Mucosa of gallbladder (tissue), 1 donor: ENCODE measurements around the gene GRHL1. TPM values are rescaled to one million over a fixed set of nuclear protein-coding genes. Genes with fewer than 3 reads are reported as not detected.

ENCODE experiments used
- DNase-seq: peaks from one replicate; pipeline ENCODE4 v3.0.0-alpha.2; 2020; ENCODE audit warnings: low spot score
- total RNA-seq: library from RNA; stranded (reverse); gene quantifications from one replicate; pipeline ENCODE4 v1.2.1, GENCODE V29; 2021
- donor health status: DM: no; HTN: no; CAD: no.

Gene GRHL1
- total RNA-seq, 1 donor from 2014 or later: 7.2 TPM

DNA sequence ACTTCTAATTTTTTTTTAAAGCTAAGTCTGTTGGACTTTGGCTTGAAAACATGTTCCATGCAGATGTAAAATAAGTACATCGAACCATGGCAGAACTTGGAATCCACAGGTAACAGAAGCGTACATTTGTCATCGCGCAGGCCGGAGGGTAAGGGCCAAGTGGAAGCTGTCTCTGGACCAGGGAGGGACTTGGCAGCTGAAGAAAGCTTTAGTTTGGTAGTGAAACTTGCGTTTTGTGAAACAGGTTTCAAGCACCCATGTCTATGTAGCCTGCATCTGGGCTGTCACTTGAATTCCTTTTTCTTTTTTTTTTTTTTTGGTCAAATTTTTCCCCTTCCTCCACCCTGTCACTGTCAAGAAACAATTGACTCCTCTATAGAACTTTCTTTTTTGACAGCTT lies 20.4 kb downstream of the GRHL1 start:
- DNase-seq: no peak

DNA sequence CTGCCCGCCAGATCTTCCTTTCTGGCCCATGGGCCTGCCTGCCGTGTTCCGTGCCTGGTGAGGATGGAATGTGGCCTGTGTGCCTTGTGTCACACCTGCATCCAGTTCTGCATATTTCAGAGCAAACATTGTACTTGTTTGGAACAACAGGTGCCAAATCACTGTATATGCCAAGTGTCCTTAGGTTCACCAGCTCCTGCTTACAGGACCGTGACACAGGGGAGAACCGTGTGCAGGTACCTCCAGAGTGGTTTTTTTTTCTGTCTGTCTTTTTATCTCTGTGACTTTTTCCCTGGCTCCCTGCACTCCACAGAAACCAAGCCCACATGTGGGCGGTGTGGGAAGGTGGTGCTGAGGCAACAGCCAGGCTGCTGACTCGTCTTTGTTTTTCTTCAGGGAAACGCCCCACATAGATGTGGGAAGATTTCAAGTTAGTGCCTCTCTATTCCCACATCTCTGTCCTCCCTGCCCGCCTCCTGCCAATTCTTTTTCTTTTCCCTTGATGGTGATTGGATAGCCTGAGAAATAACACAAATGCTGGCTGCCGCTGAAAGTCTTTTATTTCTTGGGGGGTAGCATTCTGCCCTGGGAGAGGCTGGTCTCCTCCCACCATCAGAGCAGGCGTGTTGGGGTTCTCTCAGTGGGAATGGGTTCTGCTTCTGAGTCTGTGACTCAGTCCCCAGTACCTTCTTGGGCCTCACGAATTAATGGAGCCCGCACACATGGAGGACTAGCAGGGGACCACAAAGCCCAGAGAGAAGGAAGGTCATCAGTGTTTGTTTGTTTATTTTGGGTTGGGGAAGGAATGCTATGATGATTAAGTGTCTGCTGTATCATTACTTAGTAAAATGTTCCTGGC lies 21.4 kb downstream of the GRHL1 start:
- no peak for DNase-seq

DNA sequence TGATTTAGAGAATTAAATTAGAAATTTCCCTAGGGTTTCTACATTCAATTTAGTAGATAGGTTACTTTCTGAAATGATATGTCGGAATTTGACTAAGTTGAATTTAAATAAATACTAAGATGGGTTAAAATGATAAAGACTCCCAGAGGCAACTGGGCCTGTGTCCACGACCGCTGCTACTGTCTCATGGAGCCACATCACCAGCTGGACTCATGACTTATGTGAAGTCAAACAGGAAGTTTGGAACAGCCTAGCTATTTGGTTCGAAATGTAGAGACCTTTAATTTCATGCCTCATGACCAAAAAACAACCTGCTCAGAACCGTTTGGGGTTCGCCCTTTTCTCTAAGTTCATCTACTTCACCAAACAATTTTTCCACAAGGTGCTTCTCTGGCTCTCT lies 22.2 kb downstream of the GRHL1 start:
- no peak for DNase-seq

DNA sequence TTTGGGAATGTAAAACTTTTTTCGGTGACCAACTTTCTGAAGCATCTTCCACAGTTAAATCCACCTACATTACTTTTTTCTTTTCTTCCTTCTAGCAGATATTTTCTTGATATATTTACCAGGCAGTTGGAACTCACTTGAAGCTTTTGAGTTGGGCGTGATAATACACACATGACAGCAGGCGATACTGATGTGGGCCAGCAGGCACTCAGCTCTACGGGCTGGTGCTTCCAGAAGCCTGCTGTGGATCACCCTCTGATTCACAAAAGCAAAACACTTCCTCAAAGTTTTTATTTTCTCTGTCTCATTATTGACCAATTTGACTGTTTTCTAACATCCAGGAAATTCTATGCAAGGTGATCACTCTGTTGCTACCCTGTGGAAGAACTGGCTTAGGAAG lies 22.9 kb downstream of the GRHL1 start:
- no peak for DNase-seq

DNA sequence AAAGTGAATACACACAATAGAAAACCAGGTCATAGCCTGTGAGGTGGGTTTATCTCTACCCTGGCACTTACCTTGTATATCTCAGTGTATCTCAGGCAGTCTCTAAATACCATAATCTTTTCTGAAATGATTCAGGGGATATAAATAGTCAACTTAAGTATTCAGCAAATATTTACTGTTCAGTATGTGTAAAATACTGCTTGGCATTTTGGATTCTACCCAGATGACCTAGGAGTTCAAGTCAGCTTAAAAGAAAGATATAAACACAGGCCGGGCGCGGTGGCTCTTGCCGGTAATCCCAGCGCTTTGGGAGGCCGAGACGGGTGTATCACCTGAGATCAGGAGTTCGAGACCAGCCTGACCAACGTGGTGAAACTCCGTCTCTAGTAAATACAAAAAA lies 23.8 kb downstream of the GRHL1 start:
- DNase-seq: no peak

DNA sequence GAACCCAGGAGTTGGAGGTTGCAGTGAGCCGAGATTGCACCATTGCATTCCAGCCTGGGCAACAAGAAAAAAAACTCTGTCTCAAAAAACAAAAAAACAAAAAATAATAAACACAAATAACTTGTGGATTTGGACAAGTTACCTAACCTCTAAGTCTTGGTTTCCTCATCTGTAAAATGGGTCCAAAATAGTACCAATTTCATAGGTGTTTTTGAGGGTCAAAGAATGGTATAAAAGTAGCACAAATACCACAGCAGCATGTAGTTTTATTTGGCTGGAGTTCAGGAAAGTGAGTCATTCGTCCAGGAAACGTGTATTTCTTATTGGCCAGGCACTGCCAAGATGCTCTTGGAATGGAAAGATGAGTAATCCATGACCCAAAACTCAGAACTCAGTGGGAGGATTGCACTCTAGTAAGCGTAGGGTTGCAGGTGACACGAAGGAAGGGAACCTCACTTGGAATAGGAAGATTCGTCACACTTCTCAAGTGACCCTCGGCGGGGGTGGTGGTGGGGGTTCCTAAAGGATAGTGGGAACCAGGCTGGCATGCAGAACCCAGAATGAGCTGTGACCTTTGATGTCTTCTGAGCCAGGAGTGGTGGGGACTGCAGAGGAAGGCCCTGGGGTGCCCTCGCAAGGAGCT lies 24.4 kb downstream of the GRHL1 start:
- peak; percentile 55 for DNase-seq

DNA sequence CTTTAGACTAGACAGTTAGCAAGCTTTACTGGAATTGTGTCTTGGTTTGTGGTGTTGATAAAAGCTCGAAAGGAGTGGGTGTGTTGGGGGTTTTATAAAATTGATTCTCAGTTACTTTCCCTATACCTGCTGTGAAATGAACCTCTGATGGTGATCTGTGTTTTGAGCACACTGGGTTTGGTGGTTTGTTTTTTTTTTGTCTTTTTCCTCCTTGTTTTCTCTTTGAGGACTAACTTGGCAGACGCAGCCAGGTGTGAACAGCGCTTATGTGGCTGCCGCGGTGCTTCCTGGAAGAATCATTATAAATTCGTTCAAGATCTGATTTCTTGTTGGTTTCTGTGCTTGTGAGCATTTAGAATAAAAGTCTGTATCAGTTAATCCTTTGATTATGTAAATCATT lies 28.5 kb downstream of the GRHL1 start:
- DNase-seq: no peak

DNA sequence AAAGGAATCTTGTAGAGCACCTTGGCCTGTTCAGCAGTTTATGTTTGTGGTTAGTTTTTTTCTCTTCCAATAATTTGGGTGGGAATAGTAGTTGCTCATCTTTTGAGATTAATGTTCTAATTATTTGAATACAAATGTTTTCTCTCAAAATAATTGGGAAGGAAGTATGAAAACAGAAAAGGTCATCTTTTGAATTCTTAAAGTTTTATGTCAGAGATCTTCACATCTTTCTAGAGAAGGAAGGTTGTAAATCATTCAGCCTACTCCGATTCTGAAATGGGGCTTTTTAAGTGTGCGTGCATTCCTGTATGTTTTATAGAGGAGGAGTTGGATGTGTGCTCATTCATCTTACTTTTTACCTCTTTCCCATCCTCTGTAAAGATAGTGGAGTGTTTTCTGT lies 29.0 kb downstream of the GRHL1 start:
- DNase-seq: no peak

DNA sequence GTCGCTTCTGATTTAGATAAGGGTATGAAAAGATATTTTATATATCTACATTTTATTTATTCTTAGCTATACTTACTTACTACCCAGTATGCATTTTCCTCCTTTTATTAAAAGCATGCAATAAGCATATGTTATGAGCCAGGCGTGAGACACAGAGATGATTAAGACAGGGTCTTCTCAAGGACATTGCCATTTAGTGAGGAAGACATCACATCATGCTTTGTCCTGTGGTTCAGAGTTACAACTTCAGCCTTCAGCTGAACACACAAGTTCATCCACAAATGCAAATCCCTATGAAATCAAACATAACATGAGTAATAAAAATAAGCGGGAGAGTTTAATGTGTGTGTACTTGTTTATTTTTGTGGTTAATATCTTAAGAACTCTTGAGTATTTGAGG lies 30.2 kb downstream of the GRHL1 start:
- DNase-seq: no peak

DNA sequence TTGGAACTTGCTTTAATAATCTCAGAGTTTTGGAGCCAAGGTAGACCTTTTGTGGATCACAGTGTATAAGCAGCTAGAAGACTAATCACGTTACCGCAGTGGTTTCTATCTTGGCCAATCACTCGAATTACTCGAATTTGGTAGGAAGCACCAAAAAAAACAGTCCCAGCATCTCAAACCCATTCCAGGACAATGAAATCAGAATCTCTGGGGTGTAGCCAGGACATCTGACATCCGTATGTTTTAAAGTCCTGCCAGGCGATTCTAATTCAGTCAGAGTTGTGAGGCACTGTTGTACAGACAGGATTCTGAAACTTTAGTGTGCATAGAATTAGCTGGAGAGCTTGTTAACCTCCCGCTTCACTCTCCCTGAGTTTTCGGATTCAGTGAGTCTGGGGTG lies 30.8 kb downstream of the GRHL1 start:
- no peak for DNase-seq

DNA sequence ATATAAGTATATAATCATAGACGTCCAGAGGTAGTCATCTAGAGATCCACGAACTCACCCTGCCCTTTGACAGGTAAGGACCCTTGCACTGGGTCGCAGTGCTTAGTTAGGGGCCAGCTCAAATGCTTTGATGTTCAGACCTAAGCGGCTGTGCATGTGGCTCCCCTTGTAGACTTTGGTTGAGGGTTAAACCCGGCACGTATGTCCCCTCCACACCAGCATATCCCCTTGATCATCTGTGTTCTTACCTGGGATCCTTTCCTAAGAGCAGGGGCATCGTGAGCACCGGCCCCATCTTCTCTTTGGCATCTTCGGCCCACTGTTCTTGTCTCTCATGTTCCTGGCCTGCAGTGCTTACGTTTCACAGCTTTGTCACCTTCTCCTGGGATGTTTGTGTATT lies 31.4 kb downstream of the GRHL1 start:
- no peak for DNase-seq

DNA sequence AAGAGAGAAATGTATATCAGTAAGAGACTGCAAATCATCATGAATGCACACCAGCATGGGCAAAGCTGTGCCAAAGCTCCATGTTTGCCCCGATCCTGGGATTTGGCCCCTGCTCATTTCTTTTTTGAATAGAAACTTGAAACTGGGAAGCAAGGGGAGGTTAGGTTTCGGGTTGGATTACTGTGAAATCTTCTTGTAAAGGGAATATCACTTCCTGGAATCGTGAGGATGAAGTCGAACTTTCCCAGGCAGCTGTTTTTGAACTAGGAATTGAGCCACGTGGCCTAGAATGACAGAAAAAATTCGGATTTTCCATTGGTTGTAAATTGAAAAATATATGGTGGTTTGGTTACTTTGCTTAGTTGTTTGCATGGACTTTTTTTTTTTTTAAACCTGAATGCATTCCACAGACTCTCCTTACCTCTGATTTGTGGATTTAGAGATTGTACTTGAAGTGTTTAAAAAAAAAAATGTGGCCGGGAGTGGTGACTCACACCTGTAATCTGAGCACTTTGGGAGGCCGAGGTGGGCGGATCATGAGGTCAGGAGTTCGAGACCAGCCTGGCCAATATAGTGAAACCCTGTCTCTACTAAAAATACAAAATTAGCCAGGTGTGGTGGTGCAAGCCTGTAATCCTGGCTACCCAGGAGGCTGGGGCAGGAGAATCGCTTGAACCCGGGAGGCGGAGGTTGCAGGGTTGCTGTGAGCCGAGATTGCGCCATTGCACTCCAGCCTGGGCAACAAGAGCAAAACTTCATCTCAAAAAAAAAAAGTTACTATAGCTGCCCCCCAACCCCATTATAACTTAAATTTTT lies 32.1 kb downstream of the GRHL1 start:
- no peak for DNase-seq

DNA sequence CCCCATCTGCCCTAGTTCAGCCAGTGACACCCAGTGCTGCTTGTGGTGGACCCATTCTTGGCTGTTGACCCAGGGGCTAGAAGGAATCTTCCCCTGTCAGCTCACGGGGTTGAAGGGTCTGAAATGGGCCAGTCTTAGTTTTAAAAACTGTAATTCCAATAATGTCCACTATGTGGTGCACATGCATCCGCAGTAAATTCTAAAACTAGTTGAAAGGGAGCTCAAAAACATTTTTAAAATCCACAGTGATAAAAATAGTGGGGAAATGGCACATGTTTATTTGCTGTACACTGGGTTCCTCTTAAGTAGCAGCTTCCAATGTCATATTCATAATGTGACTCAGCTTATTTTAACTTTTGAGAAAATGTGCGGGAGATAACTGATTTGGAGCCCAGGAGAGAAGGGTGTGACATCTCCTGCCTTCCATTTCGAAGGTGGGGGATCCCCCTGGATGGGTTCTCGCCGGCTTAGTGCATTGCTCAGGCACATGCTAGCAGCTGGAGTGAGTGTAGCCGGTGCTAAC lies 32.8 kb downstream of the GRHL1 start:
- DNase-seq: no peak

DNA sequence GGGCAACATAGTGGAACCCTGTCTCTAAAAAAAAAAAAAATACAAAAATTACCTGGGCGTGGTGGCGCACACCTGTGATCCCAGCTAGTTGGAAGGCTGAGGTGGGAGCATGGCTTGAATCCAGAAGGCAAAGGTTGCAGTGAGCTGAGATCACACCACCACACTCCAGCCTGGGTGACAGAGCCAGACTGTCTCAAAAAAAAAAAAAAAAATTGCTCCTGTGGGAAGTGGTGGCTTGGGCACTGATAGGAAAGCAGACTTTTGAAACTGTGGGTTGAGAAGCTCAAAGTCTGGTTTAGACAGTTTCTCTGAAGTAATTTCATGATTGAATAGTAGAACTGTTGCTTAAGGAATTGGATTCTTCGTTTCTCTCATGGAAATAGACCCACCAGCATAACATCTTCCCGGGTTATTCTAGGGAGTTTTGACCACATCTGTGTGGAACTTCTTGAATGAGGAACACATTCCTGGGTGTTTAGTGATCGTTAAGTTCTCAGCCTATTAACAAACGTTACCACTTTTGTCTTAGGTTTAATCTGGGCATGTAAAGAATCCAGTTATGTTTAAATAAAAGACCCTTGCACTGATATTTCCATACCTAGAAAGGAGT lies 33.5 kb downstream of the GRHL1 start:
- no peak for DNase-seq

DNA sequence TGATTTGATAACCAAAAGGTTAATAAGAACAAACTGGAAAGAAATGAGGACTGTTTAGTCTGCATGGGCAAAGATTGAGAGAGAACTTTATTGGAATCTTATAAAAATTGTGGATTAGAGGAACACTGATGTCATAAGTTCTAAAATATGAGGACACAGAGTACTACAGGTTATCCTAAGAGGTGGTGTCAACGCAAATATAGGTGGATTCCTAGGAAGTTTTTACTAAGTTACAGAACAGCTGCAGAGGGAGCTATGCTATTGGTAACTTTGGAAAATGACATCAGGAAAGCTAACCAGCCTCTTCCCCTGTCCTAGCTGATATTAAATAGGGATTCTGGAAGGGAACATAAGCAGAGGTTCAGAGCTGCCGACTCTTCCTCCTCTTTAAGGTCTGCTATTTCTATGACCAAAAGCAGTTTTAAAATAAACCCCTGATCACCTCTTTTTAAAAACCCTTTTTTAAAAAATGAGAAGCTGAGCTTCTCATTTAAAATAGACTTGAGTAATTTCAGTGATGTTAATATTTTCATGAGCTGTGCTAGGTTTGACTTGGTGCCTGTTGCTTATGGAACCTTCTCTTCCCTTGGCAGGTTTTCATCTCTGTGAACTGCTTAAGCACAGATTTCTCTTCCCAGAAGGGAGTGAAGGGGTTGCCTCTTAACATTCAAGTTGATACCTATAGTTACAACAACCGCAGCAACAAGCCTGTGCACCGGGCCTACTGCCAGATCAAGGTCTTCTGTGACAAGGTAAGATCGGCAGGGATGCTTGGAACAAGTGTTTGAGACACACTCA lies 34.2 kb downstream of the GRHL1 start:
- DNase-seq: no peak

DNA sequence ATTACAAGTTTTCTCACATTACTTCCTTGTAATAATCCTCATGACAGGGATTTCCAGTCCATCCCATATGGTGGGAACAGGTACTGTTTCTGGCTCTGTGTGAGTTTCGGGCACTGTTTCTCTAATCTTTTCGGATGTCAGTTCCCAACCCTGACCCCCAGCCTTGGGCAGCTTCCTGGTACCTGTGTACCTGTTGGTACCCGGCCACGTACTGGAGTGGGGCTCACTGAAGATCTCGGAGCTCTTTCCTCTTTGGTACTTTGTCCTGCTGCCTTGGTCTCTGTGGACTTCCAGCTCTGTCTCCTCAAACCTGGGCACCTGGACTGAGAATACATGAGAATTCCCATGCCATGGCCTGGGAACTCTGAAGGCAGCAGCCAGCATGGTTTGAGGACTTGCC lies 36.8 kb downstream of the GRHL1 start:
- DNase-seq: no peak

DNA sequence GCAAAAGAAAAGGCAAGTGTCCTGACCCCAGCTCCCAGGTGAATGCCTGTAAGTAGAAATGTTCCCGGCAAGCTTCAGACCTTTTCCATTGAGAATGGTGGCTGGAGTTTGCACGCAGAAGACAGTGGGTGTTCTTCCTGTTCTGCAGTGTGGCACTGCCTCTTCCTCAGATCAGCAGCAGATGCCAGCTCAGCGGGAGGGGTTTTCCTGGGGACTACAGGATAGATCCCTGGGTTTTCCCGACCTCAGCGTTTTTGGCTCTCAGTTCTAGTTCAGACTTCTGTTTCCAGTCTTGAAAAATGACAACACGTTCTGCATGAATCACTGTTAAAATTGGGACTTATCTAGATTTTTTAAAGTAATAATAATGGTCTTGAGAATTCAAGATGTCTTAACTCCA lies 39.2 kb downstream of the GRHL1 start:
- no peak for DNase-seq

DNA sequence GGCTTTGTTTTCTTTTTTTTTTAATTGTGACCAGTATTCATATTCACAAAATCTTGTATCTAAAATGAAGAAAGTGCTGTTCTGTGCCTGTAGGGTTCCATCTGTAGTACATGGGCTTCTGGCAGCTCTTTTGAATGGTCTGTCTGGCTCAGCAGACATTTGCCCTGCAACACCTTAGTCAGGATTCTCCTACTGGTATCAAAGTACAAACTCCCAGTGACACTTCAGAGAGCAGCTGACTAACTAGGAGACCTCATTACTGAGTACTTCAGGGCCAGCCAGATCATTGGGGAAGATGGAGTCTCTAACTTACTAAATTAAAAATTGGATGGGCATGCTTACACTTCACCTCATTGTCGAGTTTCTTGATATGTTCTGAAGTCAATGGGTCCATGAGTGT lies 39.7 kb downstream of the GRHL1 start:
- no peak for DNase-seq

DNA sequence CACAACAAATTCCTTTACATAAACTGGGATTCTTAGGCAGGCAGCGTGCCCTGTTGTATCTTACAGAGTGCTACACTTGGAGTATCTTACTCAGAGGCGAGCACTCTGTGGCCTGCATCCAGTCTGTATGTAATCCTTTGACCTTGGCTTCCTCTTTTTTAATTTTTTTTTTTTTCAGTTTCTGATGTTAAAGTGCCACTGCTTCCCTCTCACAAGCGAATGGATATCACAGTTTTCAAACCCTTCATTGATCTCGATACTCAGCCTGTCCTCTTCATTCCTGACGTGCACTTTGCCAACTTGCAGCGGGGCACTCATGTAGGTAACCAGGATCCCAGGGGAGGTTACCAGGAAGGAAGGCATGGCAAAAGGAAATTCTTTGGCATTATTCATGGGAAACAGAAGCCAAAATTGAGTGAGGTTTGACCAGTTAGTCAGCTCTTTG lies 40.4 kb downstream of the GRHL1 start:
- DNase-seq: no peak

DNA sequence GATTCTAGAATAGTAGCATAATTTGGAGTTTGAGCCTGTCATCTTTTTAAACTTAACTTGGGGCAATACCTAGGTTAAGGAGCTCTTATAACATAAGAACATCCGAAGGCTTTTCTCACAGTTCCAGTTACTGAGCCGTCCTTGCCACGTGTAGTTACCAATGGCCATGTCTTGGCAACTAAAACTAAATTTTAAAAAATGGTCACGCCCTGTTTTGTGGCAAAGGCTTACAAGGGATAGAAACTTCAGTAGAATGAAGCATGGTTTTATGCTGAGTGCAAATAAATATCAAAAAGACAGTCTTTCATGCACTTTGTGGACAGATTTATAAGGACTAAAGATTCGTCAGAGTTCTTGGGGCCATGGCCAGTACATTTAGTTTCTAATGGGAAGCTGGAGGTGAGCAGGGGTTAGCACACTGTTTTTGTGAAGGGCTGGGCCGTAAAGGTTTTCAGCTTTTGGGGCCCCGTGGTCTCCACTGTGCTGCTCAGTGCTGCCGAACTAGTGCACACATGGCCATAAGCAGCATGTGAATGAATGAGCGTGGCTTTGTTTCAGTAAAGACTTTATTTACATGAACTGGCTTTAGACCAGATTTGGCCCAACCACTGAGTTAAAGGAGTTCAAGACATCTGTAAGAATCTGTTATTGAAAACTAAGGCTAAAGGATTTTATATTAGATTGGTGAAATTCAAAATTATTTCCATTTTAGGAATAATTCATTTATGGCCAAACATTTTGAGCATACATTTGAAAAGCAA lies 41.1 kb downstream of the GRHL1 start:
- DNase-seq: no peak
